ENCODE data around the gene RTL3.

GRCh38 chrX:78624426-78624825 lies 34.7 kb downstream of the RTL3 start:
- no peak for TF ChIP-seq CTCF (IDR thresholded peaks at IDR 0.05)
- no peak for TF ChIP-seq POLR2A (IDR thresholded peaks at IDR 0.05)

All from uterus (tissue), 2 donors.